Uterus (tissue), 2 donors: Measurements from ENCODE around the gene HBD.

ENCODE experiments used
- POLR2A ChIP-seq, 2 donors: fragments of 450-650 bp; IDR thresholded peaks; one replicate each; pipeline ENCODE4 v1.6.1; 2016; ENCODE audit warnings: antibody characterized with exemption in 2 of 2, mild to moderate bottlenecking in 1 of 2, moderate library complexity in 1 of 2
- TF ChIP-seq, protein P1 (sequence below), 4 experiments: fragments of 200-600 bp in 2 of 4; fragments of 450-650 bp in 2 of 4; sonication (generic) in 2 of 4; IDR thresholded peaks; one replicate each; pipeline ENCODE4 v1.5.1; 2016 to 2019; ENCODE audit warnings: antibody characterized with exemption in 4 of 4, mild to moderate bottlenecking in 2 of 4, moderate library complexity in 1 of 4

DNA sequence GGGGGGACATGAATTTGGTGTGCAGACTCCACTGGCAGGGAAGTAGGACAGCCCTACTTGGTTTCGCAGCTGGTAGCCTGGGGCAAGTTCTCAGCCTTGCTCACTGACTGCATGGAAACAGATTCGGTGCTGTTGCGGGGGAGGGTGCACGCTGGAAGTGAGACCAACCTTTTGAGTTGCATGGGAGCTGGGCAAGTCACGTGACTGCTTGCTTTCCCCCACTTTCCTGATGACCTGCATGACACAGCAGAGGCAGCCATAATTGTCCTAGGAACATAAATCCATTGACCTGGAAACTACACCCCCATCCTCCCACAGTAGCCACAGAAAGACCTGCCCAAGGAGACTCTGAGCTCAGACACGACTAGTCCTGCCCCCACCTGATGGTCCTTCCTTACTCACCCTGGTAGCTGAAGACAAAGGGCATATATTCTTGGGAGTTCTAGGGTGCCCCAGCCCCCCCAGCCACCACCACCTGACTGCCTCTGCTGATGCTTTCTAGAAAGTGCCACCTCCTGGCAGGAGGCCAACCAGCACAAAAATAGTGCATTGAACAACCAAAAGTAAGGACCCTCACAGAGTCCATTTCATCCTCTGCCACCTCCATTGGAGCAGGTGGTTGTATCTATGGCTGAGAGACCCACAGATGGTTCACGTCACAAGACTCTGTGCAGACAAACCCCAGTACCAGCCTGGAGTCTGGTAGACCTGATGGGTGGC, 24.4 kb upstream of the HBD start:
- no peak for TF ChIP-seq POLR2A (IDR thresholded peaks at IDR 0.05)
- TF ChIP-seq, protein P1, sequence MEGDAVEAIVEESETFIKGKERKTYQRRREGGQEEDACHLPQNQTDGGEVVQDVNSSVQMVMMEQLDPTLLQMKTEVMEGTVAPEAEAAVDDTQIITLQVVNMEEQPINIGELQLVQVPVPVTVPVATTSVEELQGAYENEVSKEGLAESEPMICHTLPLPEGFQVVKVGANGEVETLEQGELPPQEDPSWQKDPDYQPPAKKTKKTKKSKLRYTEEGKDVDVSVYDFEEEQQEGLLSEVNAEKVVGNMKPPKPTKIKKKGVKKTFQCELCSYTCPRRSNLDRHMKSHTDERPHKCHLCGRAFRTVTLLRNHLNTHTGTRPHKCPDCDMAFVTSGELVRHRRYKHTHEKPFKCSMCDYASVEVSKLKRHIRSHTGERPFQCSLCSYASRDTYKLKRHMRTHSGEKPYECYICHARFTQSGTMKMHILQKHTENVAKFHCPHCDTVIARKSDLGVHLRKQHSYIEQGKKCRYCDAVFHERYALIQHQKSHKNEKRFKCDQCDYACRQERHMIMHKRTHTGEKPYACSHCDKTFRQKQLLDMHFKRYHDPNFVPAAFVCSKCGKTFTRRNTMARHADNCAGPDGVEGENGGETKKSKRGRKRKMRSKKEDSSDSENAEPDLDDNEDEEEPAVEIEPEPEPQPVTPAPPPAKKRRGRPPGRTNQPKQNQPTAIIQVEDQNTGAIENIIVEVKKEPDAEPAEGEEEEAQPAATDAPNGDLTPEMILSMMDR (IDR thresholded peaks at IDR 0.05), result no peak
